T-helper 1 cell treated with Interleukin-12 subunit alpha and Interleukin-12 subunit beta and Interleukin-4 antibody, amounts not matched to agents 30 μg/mL and 1 μg/mL, for 36 hours (primary cell): Measurements from ENCODE around the gene CRHR1.

Experiments used
- H3K27ac Mint-ChIP-seq: one replicate; pipeline ENCODE4 v1.8.0; 2021; ENCODE audit warnings: mild to moderate bottlenecking, mixed read lengths
- H3K27me3 Mint-ChIP-seq: one replicate; pipeline ENCODE4 v1.8.0; 2021; ENCODE audit warnings: low read depth, mixed read lengths
- H3K36me3 Mint-ChIP-seq: one replicate; pipeline ENCODE4 v1.8.0; 2021; ENCODE audit warnings: low read depth, mixed read lengths
- H3K4me1 Mint-ChIP-seq: one replicate; pipeline ENCODE4 v1.8.0; 2021; ENCODE audit warnings: low read depth, mixed read lengths
- H3K4me3 Mint-ChIP-seq: one replicate; pipeline ENCODE4 v1.8.0; 2021; ENCODE audit warnings: mild to moderate bottlenecking, moderate library complexity, mixed read lengths
- H3K9me3 Mint-ChIP-seq: one replicate; pipeline ENCODE4 v1.8.0; 2021; ENCODE audit warnings: mixed read lengths

Gene CRHR1

GRCh38 chr17:45834471-45835396, 50.6 kb downstream of the CRHR1 start:
- no peaks in the 10 kb centered on the region for H3K9me3 Mint-ChIP-seq
- no peaks in the 10 kb centered on the region for H3K4me1 Mint-ChIP-seq
- no peak overlapping the region for H3K27ac Mint-ChIP-seq
- H3K36me3 Mint-ChIP-seq = no peaks in the 10 kb centered on the region
- H3K4me3 Mint-ChIP-seq = no peak overlapping the region
- no peaks in the 10 kb centered on the region for H3K27me3 Mint-ChIP-seq

- Mint-ChIP-seq H3K27ac (no peak overlapping the region), H3K4me1 (no peaks in the 10 kb centered on the region), H3K9me3 (no peaks in the 10 kb centered on the region), H3K27me3 (no peaks in the 10 kb centered on the region), H3K4me3 (no peak overlapping the region), H3K36me3 (no peaks in the 10 kb centered on the region)
Measured at GRCh38 chr17:45835481-45835880, 51.4 kb downstream of the CRHR1 start.

- no peak overlapping the region for H3K27ac Mint-ChIP-seq
- no peaks in the 10 kb centered on the region for H3K27me3 Mint-ChIP-seq
- H3K4me1 Mint-ChIP-seq = no peaks in the 10 kb centered on the region
- H3K4me3 Mint-ChIP-seq = no peak overlapping the region
- H3K9me3 Mint-ChIP-seq = no peaks in the 10 kb centered on the region
- no peaks in the 10 kb centered on the region for H3K36me3 Mint-ChIP-seq
Measured at GRCh38 chr17:45836047-45837044, 52.2 kb downstream of the CRHR1 start.

DNA sequence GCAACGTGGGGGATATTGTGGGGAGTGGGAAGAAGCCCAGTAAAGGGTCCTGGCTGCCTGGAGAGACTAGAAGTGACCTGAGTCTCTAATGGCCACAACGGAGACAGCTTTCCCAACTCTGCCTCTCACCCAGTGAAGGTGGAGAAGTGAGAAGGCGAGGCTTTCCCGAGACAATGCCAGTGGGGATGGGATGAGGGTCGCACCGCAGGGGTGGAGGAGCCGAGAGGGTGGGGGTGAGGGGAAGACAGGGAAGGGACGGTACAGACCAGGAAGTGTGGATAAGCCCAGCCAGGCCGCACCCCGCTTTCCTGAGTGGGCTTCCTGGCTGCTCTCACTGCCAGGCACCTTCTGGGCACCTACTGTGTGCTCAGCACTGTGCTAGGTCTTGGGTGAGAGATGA, 53.1 kb downstream of the CRHR1 start:
- Mint-ChIP-seq H3K4me1 (no peaks in the 10 kb centered on the region), H3K4me3 (no peak overlapping the region), H3K36me3 (no peaks in the 10 kb centered on the region), H3K27me3 (no peaks in the 10 kb centered on the region), H3K9me3 (no peaks in the 10 kb centered on the region), H3K27ac (no peak overlapping the region)

- H3K4me3 Mint-ChIP-seq = no peak overlapping the region
- H3K27ac Mint-ChIP-seq = no peak overlapping the region
- no peaks in the 10 kb centered on the region for H3K36me3 Mint-ChIP-seq
- no peaks in the 10 kb centered on the region for H3K27me3 Mint-ChIP-seq
- H3K4me1 Mint-ChIP-seq = no peaks in the 10 kb centered on the region
- no peaks in the 10 kb centered on the region for H3K9me3 Mint-ChIP-seq
Measured at GRCh38 chr17:45837603-45838002, 53.5 kb downstream of the CRHR1 start.

- no peak overlapping the region for H3K27ac Mint-ChIP-seq
- H3K27me3 Mint-ChIP-seq = no peaks in the 10 kb centered on the region
- H3K9me3 Mint-ChIP-seq = no peaks in the 10 kb centered on the region
- H3K36me3 Mint-ChIP-seq = no peaks in the 10 kb centered on the region
- H3K4me1 Mint-ChIP-seq = no peaks in the 10 kb centered on the region
- H3K4me3 Mint-ChIP-seq = no peak overlapping the region
Measured at GRCh38 chr17:45838751-45839295, 54.7 kb downstream of the CRHR1 start.

DNA sequence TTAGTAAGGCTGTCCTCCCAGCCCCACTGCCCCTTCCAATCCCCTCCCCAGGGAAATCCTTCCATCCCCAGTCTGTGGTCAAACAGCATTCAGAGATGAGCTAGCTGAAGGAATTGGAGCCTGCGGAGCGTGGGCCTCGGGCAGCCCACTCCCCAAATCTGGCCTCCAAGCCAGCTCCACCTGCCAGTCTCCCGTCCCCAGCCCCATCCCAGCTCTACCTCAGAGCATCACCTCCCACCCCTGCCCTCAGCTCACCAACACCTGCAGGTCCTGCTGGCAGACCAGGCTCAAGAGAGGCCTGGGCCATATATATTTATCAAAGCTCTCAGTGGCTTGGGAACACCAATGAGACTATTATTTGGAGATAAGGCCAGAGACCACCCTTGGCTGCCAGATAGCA, 55.3 kb downstream of the CRHR1 start:
- Mint-ChIP-seq H3K4me1 (no peaks in the 10 kb centered on the region), H3K27me3 (no peaks in the 10 kb centered on the region), H3K9me3 (no peaks in the 10 kb centered on the region), H3K27ac (no peak overlapping the region), H3K36me3 (no peaks in the 10 kb centered on the region), H3K4me3 (no peak overlapping the region)

DNA sequence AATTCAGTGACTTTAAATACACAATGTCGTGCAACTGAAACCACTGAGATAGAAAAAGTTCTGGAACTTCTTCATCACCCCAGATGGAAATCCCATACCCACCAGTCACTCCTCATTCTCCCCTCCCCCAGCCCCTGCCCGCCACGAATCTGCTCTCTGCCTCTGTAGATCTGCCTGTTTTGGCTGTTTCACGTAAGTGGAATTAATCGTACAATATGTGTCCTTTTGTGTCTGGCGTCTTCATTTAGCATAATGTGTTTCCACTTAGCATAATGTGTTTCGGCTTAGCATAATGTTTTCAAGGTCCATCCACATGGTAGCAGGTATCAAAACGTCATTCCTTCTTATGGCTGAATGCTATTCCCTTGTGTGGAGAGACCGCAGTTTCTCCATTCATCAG, 57.1 kb downstream of the CRHR1 start:
- Mint-ChIP-seq H3K27ac (no peak overlapping the region), H3K4me1 (no peaks in the 10 kb centered on the region)

GRCh38 chr17:45841883-45842525, 57.9 kb downstream of the CRHR1 start:
- Mint-ChIP-seq H3K36me3 (no peaks in the 10 kb centered on the region), H3K9me3 (no peaks in the 10 kb centered on the region), H3K27ac (no peak overlapping the region), H3K27me3 (no peaks in the 10 kb centered on the region), H3K4me3 (no peak overlapping the region), H3K4me1 (no peaks in the 10 kb centered on the region)

More for the DNA sequence above, 57.1 kb downstream of the CRHR1 start:
- Mint-ChIP-seq H3K36me3 (no peaks in the 10 kb centered on the region), H3K4me3 (no peak overlapping the region), H3K9me3 (no peaks in the 10 kb centered on the region), H3K27me3 (no peaks in the 10 kb centered on the region)

- H3K27ac Mint-ChIP-seq = no peak overlapping the region
- H3K36me3 Mint-ChIP-seq = no peaks in the 10 kb centered on the region
- H3K9me3 Mint-ChIP-seq = no peaks in the 10 kb centered on the region
- no peak overlapping the region for H3K4me3 Mint-ChIP-seq
- no peaks in the 10 kb centered on the region for H3K4me1 Mint-ChIP-seq
- no peaks in the 10 kb centered on the region for H3K27me3 Mint-ChIP-seq
Measured at GRCh38 chr17:45843722-45844121, 59.6 kb downstream of the CRHR1 start.

DNA sequence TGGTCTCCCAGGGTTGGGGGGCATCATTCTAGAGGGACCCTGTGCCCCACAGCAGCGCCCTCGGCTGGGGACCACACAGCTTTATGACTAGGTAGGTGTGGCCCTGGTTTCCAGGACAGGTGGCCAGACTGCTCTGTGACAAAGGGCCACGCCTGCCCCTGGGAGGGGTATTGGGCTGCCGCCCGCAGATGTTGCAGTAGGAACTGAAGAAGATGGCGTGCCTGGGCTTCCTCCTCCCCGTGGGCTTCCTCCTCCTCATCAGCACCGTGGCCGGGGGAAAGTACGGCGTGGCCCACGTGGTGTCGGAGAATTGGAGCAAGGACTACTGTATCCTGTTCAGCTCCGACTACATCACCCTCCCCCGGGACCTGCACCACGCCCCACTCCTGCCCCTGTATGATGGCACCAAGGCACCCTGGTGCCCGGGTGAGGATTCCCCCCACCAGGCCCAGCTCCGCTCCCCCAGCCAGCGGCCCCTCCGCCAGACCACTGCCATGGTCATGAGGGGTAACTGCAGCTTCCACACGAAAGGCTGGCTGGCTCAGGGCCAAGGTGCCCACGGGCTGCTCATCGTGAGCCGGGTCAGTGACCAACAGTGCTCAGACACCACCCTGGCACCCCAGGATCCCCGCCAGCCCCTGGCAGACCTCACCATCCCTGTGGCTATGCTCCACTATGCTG, 60.7 kb downstream of the CRHR1 start, which contains the start of gene SPPL2C:
Gene SPPL2C, plus strand, starts transcription at position 187 of the 681 bp plus-strand sequence. Its CDS starts 26 bp downstream, at position 213.
- Mint-ChIP-seq H3K4me3 (no peak within 1 kb of the TSS), H3K27me3 (no peaks in the 10 kb centered on the region)

DNA sequence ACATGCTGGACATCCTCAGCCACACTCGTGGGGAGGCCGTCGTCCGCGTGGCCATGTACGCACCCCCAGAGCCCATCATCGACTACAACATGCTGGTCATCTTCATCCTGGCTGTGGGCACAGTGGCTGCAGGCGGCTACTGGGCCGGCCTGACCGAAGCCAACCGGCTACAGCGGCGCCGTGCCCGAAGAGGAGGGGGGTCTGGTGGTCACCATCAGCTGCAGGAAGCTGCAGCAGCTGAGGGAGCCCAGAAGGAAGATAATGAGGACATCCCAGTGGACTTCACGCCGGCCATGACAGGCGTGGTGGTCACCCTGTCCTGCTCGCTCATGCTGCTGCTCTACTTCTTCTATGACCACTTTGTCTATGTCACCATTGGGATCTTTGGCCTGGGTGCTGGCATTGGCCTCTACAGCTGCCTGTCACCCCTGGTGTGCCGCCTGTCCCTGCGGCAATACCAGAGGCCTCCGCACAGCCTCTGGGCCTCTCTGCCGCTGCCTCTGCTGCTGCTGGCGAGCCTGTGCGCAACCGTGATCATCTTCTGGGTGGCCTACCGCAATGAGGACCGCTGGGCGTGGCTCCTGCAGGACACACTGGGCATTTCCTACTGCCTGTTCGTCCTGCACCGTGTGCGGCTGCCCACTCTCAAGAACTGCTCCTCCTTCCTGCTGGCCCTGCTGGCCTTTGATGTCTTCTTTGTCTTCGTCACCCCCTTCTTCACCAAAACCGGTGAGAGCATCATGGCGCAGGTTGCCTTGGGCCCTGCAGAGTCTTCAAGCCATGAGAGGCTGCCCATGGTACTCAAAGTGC, 61.5 kb downstream of the CRHR1 start:
- Mint-ChIP-seq H3K4me3 (no peak overlapping the region), H3K27me3 (no peaks in the 10 kb centered on the region), H3K9me3 (no peaks in the 10 kb centered on the region), H3K4me1 (no peaks in the 10 kb centered on the region), H3K36me3 (no peaks in the 10 kb centered on the region), H3K27ac (no peak overlapping the region)

More for the DNA sequence above, 60.7 kb downstream of the CRHR1 start, which contains the start of gene SPPL2C:
- Mint-ChIP-seq H3K27ac (no peak within 1 kb of the TSS), H3K4me1 (no peaks in the 10 kb centered on the region), H3K36me3 (no peaks in the 10 kb centered on the region), H3K9me3 (no peaks in the 10 kb centered on the region)

DNA sequence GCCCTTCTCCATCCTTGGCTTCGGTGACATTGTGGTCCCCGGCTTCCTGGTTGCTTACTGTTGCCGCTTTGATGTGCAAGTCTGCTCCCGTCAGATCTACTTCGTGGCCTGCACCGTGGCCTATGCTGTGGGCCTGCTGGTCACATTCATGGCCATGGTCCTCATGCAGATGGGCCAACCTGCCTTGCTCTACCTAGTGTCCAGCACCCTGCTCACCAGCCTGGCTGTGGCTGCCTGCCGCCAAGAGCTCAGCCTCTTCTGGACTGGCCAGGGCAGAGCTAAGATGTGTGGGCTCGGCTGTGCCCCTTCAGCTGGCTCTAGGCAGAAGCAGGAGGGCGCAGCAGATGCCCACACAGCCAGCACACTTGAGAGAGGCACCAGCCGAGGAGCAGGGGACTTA, 62.1 kb downstream of the CRHR1 start:
- Mint-ChIP-seq H3K36me3 (no peaks in the 10 kb centered on the region), H3K27ac (no peak overlapping the region), H3K4me1 (no peaks in the 10 kb centered on the region), H3K4me3 (no peak overlapping the region), H3K27me3 (no peaks in the 10 kb centered on the region), H3K9me3 (no peaks in the 10 kb centered on the region)
